DMS 273 (cell line): ENCODE results near the gene DNMT3A.
"Not testable (repeated sequence)": the region's sequence is repeated elsewhere in the genome, so short reads cannot be mapped to it uniquely, and the experiment has no call there.

Experiments
- DNase-seq: peaks from one replicate; lab custom pipeline; 2025; ENCODE audit not compliant: unreplicated experiment; lab: John Stamatoyannopoulos, UW

DNMT3A gene

DNA sequence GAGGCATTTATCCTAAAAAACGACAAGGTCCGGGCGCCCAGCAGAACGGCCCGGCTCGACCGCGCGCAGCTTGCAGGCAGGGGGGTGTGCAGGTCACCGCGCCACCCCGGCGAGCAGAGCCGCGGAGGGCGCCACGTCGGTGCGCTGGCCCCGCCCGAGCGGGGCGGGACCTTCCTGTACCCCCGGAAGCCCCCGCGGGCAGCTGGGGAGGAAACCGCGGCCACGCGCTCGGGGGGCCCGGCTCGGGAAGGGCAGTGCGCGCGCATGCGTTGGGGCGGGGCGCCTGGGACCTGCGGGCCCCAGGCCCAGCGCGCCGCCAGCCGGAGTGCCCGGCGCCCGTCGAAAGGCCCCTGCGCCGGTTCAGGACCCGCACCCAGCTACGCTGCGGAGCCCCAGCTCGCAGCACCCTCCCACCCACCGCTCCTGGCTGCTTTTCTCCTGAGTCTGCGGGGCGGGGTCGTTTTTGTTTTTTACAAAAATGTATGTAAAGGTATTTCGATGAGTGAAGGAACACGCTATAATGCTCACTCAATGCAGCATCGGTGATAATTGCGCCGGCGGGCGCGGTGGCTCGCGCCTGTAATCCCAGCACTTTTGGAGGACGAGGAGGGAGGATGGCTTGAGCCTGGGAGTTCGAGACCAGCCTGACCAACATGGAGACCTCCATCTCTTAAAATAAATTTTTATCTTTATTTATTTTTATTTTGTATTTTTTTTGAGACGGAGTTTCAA, 125.6 kb downstream of the DNMT3A start:
- no peak for DNase-seq

DNA sequence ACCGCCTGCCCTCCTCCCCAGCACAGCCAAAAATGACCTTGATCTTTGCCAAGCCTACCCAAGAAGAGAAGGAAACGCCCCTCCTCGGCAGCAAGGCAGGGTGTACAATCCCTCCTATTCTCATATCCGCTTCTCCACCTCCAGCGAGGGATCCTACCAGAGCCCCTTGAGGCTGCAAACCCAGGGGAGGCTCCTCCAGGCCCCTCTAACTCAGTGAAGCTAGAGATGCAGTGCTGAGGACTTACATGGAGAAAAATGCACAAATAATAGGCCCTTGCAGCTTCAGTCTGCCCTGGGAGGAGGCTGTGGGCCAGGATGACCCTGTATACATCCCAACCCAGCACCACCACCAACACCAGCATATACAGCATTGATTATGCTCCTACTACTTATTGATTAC, 126.5 kb downstream of the DNMT3A start:
- no peak for DNase-seq

DNA sequence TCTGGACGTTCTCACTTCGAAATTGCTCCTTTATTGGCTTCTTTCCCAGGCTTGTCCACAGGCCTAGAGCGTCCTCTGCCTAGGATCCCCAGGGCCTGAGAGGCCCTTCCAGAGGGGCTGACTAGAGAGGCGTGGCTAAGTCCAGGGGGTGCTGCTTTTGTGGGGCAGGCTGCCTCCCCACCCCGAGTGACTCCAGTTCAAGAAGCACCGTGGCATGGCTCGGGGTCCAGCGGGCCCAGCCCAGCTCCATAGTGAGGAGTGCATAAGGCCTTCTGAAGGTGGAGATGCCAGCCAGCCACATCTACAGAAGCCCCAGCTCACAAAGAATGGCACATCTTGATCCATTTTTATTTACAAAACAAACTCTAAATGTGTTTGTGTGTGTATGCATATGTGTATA, 128.5 kb downstream of the DNMT3A start:
- no peak for DNase-seq

DNA sequence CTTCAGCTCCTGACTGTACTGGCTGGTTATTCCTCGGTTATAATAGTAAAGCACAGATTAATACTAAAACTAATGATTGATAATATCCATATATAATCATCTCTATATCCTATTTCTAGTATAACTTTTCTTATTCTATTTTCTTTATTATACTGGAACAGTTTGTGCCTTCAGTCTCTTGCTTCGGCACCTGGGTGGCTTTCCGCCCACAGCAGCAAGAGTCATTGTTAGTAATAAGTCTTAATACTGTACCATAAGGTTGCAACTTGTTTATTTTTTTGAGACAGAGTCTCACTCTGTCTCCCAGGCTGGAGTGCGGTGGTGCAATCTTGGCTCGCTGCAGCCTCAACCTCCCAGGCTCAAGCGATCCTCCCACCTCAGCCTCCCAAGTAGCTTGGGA, 130.8 kb downstream of the DNMT3A start:
- not testable (repeated sequence) for DNase-seq

DNA sequence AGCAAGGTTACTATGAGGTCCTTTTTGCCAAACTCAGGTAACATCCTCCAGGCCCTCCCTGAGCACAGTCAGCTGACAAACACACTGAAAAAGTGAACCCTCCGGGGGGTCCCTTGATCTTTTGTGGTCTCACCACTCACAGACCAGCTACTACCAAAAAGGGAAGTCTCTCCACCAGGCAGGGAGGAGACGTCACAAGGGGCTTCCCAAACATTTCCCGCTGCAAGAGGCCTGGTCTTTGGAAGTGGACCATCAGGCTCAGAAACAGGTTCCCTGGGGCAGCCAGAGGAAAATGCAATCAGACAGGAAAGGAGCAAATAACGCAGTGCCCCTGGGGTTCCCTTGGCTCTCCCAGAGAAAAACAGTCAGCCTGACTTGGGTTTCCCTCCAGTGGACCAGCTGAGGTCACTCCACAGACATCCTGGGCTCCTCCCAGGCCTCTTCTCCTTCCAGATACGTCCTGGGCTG, 134.6 kb downstream of the DNMT3A start:
- no peak for DNase-seq

DNA sequence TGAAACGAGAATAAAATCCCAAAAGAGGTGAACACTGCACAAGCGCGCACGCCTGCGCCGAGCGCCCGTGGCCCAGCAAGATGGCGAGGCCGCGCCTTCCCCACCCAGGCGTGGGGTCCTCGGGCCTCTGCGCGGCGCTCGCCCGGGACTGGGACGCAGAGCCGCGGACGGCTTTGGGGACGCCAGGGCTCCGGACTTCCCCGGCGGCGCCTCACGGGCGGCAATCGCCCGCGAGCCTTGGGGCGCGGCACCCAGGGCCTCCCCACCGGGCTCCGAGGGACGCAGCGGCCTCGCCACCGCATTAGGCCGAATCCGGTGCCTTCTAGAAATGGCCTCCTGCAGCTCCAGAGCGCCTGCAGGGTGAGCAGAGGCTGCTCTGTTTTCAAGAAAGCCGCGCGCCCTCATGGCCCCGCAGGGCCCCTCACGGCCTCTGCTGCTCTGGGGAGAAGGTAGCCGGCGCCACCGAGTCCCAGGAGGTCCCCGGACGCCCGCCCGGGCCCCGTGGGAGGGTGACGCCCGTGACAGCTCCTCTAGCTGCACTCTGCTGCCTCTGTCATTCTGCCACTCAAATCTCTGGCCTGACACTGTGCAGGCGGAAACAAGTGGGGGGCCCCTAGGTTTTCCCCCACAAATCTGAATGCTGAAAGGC, 137.4 kb downstream of the DNMT3A start:
- no peak for DNase-seq

GRCh38 chr2:25202275-25202674, 139.4 kb downstream of the DNMT3A start:
- no peak for DNase-seq

- no peak for DNase-seq
These were observed 139.9 kb downstream of the DNMT3A start for GRCh38 chr2:25201794-25202193.

GRCh38 chr2:25201265-25201664, 140.5 kb downstream of the DNMT3A start:
- DNase-seq, result no peak

DNA sequence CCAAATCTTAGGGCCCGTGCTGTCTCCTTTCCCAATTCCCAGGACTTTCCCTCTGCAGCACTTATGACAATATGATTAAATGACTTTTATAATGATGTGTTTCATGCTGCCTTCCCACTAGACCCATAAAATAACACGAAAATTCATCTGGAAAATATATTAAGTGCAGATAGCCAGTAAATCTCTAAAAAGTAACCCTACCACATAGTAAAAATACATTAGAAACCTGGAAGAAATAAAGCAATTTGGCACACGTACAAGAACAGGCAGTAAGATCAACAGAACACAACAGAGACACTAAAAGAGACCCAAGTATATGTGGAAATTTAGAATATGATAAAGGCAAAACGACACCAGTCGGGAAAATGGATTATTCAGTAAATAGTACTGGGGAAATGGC, 143.1 kb downstream of the DNMT3A start:
- no peak for DNase-seq

DNA sequence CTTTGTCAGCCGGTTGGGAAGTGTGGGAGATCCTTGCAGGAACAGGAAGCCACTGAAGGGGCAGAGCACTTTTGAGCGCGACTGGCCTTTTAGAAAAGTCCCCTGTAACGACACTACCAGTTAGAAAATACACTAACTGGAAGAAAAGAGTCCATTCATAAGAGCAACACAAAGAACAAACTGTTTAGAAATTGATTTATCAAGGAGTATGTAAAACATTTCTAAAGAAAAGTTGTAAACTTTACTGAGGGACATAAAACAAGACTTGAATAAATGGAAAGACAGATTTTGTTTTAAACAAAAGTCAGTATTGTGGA, 143.6 kb downstream of the DNMT3A start:
- no peak for DNase-seq

DNA sequence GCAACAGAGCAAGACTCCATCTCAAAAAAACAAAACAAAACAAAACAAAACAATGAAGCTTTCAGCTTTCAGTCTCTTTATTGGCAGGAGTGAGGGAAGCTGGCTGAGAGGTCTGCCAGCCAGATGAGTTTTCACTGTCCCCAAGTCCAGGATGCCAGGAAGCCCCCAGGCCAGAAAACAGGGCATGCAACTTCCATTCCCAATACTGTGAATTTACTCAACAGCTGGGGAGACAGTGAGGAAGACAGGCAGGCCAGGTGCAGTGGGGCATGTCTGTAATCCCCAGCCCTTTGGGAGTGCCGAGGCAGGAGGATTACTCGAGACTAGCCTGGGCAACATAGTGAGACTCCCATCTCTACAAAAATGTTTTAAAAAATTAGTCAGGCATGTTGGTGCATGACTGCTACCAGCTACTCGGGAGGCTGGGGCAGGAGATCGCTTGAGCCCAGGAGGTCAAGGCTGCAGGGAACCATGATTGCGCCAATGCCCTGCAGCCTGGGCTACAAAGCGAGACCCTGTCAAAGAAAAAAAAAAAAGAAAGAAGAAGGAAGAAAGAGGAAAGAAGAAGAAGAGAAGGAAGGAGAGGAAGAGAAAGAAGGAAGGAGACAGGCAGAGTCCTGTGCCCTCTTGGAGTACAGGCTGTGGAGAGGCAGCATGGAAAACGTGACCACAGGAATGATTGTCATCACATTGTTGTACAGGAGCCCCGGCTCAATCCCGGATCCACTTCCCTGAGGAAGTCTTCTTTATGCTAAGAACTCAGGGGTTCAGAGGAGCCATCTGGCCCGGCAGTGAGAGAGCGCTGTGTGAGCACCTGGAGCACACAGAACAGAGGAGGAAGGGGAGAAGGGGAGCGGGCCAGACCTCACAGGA, 144.2 kb downstream of the DNMT3A start:
- no peak for DNase-seq

- no peak for DNase-seq
These were observed 147.1 kb downstream of the DNMT3A start for GRCh38 chr2:25194576-25195122.

- DNase-seq, result no peak
These were observed 151.2 kb downstream of the DNMT3A start for GRCh38 chr2:25190536-25190935.

DNA sequence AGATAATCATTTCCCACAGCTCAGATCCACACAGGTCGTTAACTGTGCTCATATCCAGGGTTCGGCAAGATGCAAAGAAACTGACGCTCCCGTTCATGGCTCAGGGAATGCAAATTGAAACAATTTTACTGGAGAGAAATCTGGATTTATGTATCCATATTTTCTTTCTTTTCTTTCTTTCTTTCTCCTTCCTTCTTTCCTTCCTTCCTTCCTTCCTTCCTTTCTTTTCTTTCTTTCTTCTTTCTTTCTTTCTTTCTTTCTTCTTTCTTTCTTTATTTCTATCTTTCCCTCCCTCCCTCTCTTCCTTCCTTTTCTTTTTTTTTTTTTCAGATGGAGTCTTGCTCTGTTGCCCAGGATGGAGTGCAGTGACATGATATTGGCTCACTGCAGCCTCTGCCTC, 153.3 kb downstream of the DNMT3A start:
- DNase-seq, result no peak

DNA sequence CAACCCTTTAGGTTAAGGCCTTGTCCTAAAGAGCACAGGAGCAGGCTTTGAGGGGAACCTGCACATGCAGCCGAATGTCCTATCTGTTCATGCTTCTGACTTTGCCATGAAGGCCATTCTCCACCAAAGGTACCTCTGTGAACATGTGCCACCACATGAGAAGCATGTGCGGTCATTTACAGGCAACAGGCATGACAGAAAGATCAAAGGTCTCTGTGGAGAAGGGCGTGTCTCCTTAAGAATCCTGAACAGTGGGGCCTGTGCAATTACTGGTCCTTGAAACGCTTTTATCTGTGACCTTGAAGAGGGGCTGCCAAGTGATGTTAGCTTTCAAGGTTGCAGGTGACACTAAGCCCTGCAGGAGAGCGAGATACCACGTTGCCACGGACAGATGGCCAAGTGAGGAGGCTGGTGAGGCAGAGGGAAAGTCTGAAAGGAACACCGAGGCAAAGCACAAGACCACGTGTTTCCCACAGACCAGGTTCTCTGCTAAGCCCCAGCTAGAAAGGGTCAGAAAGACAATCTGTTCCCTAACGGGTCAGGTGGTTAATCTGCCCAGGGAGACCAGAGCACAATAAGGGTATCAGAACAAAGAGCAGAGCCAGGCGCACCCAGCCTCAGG, 153.9 kb downstream of the DNMT3A start:
- DNase-seq, result no peak

DNA sequence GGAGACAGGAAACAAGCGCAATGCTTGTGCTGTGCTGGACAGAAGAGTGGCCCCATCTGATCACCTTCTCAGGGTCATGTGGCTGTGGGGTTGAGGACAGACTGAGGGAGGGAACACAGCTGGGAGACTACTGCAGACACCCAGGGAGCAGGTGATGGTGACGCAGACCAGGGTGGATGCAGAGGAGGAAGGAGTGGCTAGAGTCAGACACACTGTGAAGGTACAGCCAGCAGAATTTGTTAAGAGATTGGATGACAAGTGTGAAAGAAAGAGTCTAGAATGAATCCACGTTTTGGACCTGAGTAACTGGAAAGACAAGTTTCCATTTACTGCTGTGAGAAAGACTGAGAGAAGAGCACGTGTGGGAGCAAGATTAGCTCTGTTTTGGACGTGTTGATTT, 157.5 kb downstream of the DNMT3A start:
- no peak for DNase-seq

- no peak for DNase-seq
These were observed 162.7 kb downstream of the DNMT3A start for GRCh38 chr2:25178976-25179375.
